ENCODE results near the gene BZW2.
"Not testable (repeated sequence)": the region's sequence is repeated elsewhere in the genome, so short reads cannot be mapped to it uniquely, and the experiment has no call there.

The BZW2 gene

DNA sequence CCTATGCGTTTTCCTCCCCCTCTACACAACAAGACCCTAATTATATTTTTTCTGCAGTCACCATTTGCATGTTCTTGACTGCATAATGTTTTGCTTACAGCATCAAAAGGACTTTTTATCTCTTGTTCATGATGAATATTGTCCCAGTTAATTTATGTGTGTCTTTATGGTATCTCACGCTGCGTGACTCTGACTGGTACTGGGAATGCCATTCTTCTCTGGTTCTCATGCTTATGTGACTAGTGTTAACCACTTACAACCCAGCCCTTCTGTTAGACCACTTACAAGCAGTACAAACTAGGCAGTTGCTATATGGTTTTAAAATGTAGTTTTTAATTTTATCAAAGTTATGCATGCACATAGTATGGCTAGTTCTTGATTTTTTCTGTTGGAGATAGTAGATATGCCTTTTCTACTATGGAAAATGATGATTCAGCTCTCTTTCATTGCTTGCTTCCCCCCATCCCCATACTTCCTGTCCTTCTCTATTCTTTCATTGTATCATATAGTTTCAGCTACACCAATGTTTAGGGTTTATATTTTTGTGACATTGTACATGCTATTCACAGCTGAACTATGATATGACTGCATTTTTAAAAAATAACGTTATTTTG is 24.9 kb downstream of the BZW2 start:
- DNase-seq (ENCODE audit: low read depth), result no peak

DNA sequence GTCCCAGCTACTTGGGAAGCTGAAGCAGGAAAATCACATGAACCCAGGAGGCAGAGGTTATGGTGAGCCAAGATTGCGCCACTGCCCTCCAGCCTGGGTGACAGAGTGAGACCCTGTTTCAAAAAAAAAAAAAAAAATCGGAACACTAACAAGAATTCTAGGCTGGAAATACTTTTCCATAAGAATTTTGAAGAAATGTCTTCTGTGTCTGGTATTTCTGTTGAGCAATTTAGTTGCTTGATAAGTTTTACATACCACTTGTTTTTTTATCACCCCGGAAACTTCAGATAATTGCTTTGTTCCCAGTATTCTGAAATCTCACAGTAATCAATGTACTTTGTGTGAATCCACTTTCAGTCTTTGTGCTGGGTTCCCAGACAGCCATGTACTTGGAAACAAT is 25.8 kb downstream of the BZW2 start:
- DNase-seq (ENCODE audit: low read depth), result no peak

DNA sequence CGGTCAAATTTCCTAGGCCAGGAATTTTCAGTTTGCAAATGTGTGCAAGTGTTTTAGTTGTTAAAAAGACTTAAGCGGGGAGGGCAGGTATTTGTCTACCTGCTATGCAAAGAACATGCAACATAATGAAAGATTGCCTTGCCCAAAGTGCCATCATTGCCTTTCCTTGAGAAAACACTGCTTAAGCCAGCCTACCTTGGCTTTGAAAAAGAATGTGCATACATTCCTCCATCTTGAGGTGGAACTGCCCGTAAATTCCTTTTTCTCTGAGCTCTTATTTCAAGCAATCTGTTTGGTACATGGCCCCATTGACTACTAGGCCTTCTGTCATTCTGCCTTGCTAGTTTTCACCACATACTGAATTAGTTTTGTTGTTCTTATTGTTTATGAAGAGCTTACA is 29.3 kb downstream of the BZW2 start:
- no peak for DNase-seq (ENCODE audit: low read depth)

DNA sequence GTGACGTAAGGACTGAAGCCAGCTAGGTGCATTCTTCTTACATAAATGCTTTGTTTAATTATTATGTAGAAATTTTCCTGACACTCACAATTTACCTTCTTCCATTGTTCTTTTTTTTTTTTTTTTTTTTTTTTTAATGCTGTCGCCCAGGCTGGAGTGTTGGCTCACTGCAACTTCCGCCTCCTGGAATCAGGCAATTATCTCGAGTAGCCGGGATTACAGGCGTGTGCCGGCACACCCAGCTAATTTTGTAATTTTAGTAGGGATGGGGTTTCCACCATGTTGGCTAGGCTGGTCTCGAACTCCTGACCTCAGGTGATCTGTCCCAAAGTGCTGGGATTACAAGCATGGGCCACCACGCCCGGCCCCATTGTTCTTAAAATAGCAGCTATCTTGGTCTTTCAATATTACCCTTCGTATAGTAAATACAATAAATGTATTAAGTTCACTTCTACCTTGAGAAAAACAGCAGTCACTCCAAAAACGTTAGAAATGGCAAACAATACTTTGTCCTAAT is 32.1 kb downstream of the BZW2 start:
- DNase-seq (ENCODE audit: low read depth), result no peak

DNA sequence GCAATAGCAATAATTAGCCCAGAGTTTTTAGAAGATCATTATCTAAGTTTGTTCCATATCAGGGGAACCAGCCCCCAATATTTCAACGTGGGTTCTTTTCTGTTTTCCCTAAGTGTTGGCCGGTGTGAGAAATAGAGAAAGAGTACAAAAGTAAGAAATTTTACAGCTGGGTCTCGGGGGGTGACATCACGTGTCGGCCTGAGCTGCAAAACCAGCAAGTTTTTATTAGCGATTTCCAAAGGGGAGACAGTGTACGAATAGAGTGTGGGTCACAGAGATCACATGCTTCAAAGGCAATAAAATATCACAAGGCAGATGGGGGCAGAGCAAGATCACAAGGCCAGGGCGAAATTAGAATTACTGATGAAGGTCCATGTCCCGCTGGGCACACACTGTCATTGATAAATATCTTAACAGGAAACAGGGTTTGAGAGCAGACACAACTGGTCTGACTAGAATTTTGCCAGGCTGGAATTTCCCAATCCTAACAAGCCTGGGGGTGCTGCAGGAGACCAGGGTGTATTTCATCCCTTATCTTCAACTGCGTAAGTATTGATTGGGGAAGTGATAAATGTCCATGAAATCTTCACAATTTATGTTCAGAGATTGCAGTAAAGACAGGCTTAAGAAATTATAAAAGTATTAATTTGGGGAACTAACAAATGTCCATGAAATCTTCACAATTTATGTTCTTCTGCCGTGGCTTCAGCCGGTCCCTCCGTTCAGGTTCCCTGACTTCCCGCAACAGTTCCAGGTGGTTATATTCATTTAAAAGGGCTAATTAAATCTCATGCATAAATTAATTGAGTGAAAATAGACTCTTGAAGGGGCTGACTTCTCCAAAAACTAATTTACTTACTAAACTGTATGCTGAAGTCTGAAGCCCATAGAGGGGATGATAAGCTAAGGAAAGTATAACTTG is 32.9 kb downstream of the BZW2 start:
- DNase-seq (ENCODE audit: low read depth), result not testable (repeated sequence)

DNA sequence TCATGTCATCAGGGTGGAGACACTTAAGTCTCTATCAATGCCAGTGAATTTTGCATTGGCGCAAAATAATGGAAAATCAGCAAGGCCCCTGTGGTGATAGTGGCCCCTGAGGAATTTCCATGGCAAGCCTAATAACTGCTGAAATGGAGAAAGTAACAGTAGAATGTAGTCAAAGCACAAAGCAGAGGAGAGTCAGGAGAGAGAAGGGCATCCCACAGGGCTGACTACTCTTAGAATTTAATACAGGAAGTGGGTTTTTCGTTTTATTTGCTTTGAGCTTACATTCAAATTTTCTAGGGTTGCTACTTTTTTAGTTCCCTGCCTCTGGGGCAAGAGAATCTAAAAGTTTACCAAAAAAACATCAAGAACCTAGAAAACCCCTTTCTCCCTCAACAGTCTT is 39.0 kb downstream of the BZW2 start:
- no peak for DNase-seq (ENCODE audit: low read depth)

DNA sequence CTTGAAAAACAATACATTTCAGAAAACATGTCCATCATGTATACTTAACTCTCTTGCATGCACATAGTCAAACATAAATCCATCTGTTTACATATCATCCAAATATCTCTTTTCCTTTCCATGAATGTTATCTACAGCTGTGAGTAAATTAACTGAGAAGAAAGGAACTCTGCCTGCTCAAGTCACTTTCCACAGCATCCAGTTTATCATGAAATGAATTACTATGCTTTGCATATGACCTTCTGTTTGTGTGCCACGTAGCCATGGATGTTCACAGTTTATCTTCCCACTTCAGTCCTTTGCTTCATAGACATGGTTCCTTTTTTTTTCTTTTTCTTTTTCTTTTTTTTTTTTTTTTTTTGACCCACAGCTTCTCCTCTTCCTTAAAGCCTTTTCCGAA is 39.6 kb downstream of the BZW2 start:
- no peak for DNase-seq (ENCODE audit: low read depth)

DNA sequence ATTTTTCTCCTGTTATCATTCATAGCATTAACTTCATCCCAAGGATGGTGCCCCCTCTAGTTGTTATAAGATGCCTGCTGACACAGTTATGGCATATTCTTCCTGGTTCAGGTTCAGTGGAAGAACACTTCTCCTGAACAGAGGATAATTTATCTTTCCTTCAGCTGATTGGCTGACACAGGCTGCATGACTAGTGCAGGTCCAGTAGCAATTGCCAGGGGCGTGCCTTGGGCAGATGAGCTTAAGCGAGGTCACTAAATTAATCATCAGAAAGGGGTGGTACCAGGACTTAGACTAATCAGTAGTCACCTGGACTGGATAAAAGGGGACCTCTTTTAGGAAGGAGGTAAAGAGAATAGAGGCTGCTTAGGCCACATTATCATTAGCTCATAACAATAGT is 42.3 kb downstream of the BZW2 start:
- DNase-seq (ENCODE audit: low read depth), result no peak

DNA sequence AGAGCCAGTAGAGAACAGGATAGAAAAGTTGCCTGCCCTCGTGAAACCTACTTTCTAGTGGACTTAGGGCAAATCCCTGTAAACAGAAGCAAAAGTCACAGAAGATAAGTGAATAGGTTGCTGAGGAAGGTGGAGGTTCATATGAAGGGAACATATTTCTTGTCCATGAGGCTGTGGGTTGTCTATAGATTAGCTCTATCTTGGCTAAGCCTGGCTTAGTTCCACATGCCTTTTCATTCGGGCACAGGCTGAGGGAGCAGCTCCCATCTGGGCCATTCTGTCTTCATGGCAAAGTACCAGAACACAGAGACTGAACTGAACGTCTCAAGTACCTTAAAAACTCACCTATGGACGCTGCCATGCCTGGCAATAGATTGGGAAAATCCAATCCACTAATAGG is 45.3 kb downstream of the BZW2 start:
- no peak for DNase-seq (ENCODE audit: low read depth)

DNA sequence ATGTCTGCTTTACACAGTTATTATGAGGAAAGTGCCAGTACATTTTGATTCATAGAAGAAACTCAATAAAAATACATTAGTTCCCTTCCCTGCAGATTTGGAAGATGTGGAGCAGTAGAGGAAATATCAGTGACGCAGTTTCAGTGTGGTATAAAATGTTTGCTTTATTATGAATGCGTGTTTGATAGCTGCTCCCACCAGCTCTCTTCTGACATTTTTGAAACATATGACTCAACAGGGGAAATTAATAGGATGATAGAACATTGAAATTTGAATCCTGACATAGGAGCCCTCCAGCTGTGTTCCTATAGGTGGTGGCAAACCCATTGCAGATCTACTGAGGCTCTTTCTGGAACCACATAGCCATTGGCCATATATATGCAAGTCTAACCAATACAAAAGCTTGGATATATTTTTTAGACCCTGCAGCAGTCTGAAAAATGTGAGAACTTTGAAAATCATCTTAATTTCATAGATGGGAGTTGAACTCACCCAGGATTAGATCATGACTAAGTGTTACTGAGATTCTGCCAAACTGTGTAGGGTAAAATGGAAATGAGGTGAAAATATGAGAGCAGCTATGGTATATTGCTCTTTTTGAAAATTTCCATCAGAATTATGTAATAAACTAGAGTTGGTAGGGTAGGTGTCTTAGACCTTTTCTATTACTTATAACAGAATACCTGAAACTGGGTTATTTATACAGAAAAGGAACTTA is 47.8 kb downstream of the BZW2 start:
- no peak for DNase-seq (ENCODE audit: low read depth)

DNA sequence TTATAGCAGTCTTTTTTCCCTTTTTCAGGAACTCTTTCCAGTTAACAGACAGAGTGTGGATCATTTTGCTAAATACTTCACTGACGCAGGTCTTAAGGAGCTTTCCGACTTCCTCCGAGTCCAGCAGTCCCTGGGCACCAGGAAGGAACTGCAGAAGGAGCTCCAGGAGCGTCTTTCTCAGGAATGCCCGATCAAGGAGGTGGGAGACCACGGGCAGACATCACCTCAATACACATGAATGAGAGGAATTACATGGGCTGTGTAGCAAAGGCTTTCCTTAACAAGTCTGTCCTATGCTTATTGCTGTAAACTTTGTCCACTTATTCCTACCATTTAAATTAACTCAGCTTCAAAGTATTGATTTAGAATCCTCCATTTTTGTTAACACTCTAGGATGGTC is 48.8 kb downstream of the BZW2 start:
- no peak for DNase-seq (ENCODE audit: low read depth)

DNA sequence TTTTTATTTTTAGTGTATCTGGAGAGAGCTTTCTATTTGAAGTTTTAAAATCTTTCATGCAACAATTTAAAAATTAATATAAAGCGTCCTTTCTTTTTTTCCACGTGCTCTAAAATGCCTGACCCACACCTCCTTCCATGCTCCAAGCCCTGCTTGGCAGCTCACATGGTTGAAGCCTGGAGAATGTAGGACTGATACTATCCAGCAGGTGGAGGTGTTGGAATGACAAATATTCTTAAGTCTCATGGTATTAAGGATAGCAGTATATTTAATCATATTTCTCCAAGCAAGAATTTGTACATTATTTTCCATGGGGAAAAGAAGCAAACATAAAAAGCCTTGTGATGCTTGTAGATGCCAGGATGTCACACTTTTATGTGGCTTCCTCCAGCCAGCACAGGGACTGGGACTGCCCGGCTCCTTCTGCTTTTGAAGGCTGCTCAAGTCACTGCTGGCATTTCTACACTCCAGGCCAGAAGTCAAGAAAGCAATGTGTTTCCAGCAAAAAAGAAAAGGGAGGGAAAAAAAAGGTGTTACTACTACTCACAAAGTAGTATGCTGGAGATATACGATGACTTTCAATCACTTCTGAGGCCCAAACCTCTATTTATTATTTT is 49.7 kb downstream of the BZW2 start:
- no peak for DNase-seq (ENCODE audit: low read depth)

DNA sequence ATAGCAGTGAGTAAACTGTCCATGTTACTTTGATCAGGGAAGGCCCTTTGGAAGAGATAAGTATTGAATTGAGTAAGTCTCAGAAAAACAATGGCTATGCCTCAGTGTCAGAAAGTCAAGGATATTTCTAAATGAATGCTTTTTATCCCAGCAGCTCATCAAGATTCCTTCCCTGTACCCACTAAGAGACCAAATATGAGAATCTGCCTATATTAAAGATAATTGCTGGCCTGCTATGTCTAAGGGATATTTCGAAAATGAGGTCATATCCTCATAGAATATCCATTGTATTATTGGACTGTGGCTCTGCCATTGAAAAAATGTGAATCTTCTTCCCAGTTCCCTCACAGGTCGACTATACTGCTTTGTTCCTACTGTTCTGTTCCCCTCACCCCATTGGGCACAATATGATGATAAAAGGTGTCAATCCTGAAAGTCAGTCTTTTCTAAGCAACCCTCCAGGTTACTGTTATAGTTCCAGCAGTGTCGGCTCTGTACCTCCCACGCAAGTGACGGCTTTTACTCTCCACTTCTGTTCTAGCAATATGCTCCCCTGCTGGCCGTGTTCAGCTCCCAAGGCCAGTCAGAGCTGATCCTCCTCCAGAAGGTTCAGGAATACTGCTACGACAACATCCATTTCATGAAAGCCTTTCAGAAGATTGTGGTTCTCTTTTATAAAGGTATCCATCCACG is 51.7 kb downstream of the BZW2 start:
- DNase-seq (ENCODE audit: low read depth), result no peak

DNA sequence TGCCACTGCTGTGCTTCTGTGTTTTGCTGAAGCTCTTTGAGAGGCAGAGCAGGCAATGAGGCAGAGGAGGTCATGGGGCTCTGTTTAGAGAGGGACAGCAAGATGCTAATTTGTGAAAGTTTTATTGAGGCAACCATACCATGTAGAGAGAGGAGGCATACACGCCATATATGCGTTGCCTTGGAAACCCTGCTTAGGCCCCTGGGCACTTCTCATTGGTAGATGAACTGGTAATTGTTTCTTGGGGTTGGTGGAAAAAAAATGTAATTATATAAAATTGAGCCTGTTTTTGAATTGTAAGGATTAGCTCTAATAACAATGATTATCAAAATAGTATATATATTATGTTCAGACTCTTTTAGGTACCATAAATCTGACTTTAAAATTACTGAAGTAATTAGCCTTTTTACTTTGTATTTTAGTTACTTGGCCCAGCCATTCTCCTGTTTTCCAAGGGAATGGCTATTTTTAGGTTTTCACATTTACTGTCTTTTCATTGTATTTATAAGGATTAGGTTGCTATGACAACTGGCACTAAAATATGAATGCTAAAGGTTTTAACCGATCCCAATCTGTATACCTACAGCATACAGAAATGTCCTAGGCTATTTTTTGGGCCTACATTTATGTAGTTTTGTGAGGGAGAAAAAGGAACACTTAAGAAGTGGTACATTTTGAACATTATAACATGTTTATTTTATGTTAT is 52.4 kb downstream of the BZW2 start:
- DNase-seq (ENCODE audit: low read depth), result no peak

DNA sequence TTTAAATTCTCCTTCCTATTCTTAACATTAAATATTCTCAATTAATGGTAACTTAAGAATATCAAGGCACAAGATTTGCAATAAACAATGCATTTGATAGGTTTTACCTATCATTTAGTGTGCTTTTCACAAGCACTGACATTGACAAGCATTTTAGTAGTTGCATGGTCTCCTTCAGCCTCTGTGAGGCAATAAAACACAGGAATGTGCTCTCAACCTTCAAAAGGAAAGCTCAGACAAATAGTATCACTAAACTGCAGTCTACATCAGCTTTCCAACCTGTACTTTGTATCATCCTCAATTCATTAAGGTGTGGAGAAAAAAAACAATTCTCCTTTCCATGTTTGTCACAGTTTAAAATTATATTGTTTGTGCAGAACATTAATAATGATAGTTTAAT is 56.5 kb downstream of the BZW2 start:
- no peak for DNase-seq (ENCODE audit: low read depth)

DNA sequence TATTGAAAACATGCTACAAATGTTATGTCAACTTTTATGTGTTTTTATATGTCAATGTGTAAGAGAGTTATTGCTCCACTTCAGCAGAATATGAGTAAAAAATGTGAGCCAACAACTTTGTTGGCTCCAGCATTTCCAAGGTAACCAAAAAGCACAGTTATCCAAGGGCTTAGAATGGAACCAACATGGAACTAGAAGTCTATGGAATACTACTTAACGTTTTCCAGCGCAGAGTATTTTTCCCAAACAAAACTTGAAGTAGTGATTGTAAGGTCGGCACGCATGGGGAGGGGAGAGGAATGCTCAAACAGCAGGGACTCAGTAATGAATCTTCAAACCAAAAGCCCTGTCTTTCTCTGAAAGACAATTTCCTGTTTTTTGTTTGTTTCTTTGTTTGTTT is 62.5 kb downstream of the BZW2 start:
- DNase-seq (ENCODE audit: low read depth), result no peak

DNA sequence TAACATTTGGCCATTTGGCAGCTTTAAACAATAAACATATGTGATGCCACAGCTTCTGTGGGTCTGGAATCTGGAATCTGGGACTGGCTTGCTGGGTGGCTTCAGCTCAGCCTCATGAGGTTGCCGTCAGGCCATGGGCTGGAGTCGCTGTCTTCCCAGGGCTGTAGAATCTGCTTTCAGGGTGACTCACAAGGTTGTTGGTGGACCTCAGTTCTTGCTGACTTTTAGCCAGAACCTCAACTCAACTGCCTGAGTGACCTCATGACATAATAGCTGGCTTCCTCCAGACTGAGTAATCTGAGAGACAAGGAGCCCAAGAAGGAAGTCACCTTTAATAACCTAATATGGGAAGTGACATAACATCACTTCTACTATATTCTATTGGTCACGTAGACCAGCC is 63.0 kb downstream of the BZW2 start:
- no peak for DNase-seq (ENCODE audit: low read depth)

DNA sequence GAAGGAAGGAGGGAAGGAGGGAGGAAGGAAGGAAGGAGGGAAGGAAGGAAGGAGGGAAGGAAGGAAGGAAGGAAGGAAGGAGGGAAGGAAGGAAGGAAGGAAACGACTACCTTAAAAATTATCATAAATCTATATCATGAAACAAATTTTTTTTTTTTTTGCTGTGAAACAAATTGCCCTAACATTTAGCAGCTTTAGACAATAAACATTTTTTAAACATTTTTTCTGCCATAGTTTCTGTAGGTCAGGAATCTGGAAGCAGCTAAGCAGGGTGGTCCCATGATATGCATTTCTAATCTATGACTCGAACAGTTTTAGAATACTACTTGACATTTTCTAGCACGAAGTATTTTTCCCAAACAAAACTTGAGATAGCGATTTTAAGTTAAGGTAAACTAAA is 64.7 kb downstream of the BZW2 start:
- DNase-seq (ENCODE audit: low read depth), result no peak

DNA sequence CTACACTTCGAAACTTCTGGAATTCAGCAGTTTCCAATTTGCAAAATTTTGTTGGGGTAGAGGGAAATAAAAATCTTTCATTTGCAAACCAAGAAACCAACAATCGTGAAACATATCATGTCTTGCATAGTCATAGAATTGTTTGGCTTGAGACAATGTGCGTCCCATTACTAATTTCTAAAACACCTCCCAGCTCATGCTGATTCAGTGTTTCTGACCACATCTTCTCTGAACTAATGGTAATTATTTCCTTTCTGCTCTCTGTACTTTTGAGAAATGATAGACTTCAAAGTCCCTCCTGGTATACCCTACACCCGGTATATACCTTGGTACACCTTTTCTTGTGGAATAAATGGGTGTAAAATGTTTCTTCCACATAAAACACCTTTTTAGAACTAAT is 65.7 kb downstream of the BZW2 start:
- DNase-seq (ENCODE audit: low read depth), result no peak

DNA sequence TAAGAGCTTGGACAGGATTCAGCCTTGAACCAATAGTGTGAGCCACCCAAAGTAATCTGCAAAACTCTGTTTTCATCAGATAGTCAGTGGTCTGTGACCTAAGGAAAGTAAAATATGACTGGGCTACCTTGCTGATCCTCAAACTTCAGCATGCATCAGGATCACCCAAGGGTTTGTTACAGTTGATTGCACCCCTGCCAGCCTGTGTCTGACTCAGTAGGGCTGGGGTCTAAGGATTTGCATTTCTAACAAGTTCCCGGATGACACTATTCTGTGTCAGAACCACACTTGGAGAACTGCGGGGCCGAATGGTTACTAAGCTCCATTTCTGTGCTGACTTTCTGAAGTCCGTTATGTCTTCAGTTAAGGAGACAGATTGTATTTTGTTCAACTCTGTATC is 66.9 kb downstream of the BZW2 start:
- no peak for DNase-seq (ENCODE audit: low read depth)

DNA sequence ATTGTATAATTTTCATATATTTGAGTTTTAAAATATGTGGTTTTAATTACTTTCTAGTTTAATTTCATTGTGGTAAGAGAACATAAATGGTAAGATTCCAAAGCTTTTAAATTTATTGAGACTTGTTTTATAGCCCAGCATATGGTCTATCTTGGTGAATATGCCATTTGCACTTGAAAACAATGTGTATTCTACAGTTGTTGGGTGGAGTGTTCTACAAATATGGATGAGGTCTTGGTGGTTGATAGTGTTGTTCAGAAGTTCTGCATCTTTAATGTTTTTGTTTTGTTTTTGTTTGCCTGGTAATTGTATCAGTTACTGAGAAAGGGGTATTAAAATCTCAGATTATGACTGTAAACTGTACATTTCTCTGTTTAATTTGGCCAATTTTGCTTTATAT is 69.9 kb downstream of the BZW2 start:
- DNase-seq (ENCODE audit: low read depth), result no peak

Data from activated T-helper 1 cell treated with Interleukin-2 at 50 U/mL for 16 hours (primary cell).